Measurements from ENCODE around the gene ARHGEF19.

ARHGEF19 gene

GRCh38 chr1:16178596-16179497 lies 33.6 kb downstream of the ARHGEF19 start:
- no peak for DNase-seq
- TF ChIP-seq GATA1 (IDR thresholded peaks at IDR 0.05; ENCODE audit: low read depth, low read length) (no peak), POLR2A (IDR thresholded peaks at IDR 0.05; ENCODE audit: low read length) (no peak)

GRCh38 chr1:16177306-16177705 lies 35.1 kb downstream of the ARHGEF19 start:
- no peak for DNase-seq
- TF ChIP-seq POLR2A (IDR thresholded peaks at IDR 0.05; ENCODE audit: low read length) (no peak), GATA1 (IDR thresholded peaks at IDR 0.05; ENCODE audit: low read depth, low read length) (no peak)

GRCh38 chr1:16176653-16177052 lies 35.8 kb downstream of the ARHGEF19 start:
- no peak for DNase-seq
- TF ChIP-seq GATA1 (IDR thresholded peaks at IDR 0.05; ENCODE audit: low read depth, low read length) (no peak), POLR2A (IDR thresholded peaks at IDR 0.05; ENCODE audit: low read length) (no peak)

GRCh38 chr1:16175610-16176553 lies 36.6 kb downstream of the ARHGEF19 start:
- TF ChIP-seq POLR2A (IDR thresholded peaks at IDR 0.05; ENCODE audit: low read length), result no peak
- no peak for TF ChIP-seq GATA1 (IDR thresholded peaks at IDR 0.05; ENCODE audit: low read depth, low read length)
- no peak for DNase-seq

GRCh38 chr1:16174886-16175598 lies 37.4 kb downstream of the ARHGEF19 start:
- no peak for DNase-seq

GRCh38 chr1:16174261-16174868 lies 38.1 kb downstream of the ARHGEF19 start:
- TF ChIP-seq GATA1 (IDR thresholded peaks at IDR 0.05; ENCODE audit: low read depth, low read length) (no peak), POLR2A (IDR thresholded peaks at IDR 0.05; ENCODE audit: low read length) (no peak)
- DNase-seq, result no peak

More at GRCh38 chr1:16174886-16175598, 37.4 kb downstream of the ARHGEF19 start:
- TF ChIP-seq POLR2A (IDR thresholded peaks at IDR 0.05; ENCODE audit: low read length) (no peak), GATA1 (IDR thresholded peaks at IDR 0.05; ENCODE audit: low read depth, low read length) (no peak)

- no peak for DNase-seq
- no peak for TF ChIP-seq POLR2A (IDR thresholded peaks at IDR 0.05; ENCODE audit: low read length)
- TF ChIP-seq GATA1 (IDR thresholded peaks at IDR 0.05; ENCODE audit: low read depth, low read length), result no peak
Measured at GRCh38 chr1:16173447-16174260, 38.8 kb downstream of the ARHGEF19 start.

GRCh38 chr1:16172964-16173446 lies 39.4 kb downstream of the ARHGEF19 start:
- peak; percentile 34 to 44 for DNase-seq
- TF ChIP-seq POLR2A (IDR thresholded peaks at IDR 0.05; ENCODE audit: low read length) (peak; percentile 15), GATA1 (IDR thresholded peaks at IDR 0.05; ENCODE audit: low read depth, low read length) (no peak)

- no peak for DNase-seq
- no peak for TF ChIP-seq POLR2A (IDR thresholded peaks at IDR 0.05; ENCODE audit: low read length)
Measured at GRCh38 chr1:16172218-16172830, 40.1 kb downstream of the ARHGEF19 start.

GRCh38 chr1:16171314-16172151 lies 40.9 kb downstream of the ARHGEF19 start:
- DNase-seq, result no peak
- TF ChIP-seq POLR2A (IDR thresholded peaks at IDR 0.05; ENCODE audit: low read length), result no peak
- TF ChIP-seq GATA1 (IDR thresholded peaks at IDR 0.05; ENCODE audit: low read depth, low read length), result no peak

- DNase-seq, result no peak
- no peak for TF ChIP-seq GATA1 (IDR thresholded peaks at IDR 0.05; ENCODE audit: low read depth, low read length)
- no peak for TF ChIP-seq POLR2A (IDR thresholded peaks at IDR 0.05; ENCODE audit: low read length)
Measured at GRCh38 chr1:16170283-16170673, 42.2 kb downstream of the ARHGEF19 start.
